Spinal cord (tissue), 10 donors: ENCODE results near the gene PSMD5. TPM values are rescaled to one million over a fixed set of nuclear protein-coding genes. Genes with fewer than 3 reads are reported as not detected.

Experiments
- DNase-seq, 6 donors: peaks; one replicate each; pipeline versions ENCODE4 v3.0.0 to v3.0.0-alpha.2; 2013 to 2015; ENCODE audit warnings: low spot score in 6 of 6, low read depth in 4 of 6
- H3K27ac ChIP-seq: one replicate; pipeline ENCODE4 v1.5.1; 2013; ENCODE audit warnings: low read depth, low read length, control low read depth
- H3K27me3 ChIP-seq: one replicate; pipeline ENCODE4 v1.6.1; 2013; ENCODE audit warnings: low read length; ENCODE audit not compliant: control insufficient read depth, insufficient read depth
- H3K36me3 ChIP-seq: one replicate; pipeline ENCODE4 v1.6.1; 2013; ENCODE audit warnings: low read length; ENCODE audit not compliant: control insufficient read depth, insufficient read depth
- H3K4me1 ChIP-seq: one replicate; pipeline ENCODE4 v1.6.1; 2013; ENCODE audit warnings: low read length; ENCODE audit not compliant: control insufficient read depth, insufficient read depth
- H3K4me3 ChIP-seq: one replicate; pipeline ENCODE4 v1.5.1; 2013; ENCODE audit warnings: low read depth, low read length, control low read depth
- H3K9me3 ChIP-seq: one replicate; pipeline ENCODE4 v1.6.1; 2013; ENCODE audit warnings: low read length; ENCODE audit not compliant: control insufficient read depth, insufficient read depth
- WGBS: methylation state at CpG from one replicate; pipeline ENCODE4 v1.1.5; 2013; ENCODE audit warnings: missing lambda C conversion rate; ENCODE audit not compliant: insufficient coverage; 5-methylcytosine and 5-hydroxymethylcytosine counted together
- polyA plus RNA-seq, 2 donors: library from polyadenylated mRNA; unstranded; fragments of 120-200 nt; gene quantifications; one replicate each; pipeline ENCODE4 v1.2.1, GENCODE V29; 2013; ENCODE audit not compliant: insufficient read length in 2 of 2
- total RNA-seq, 2 donors: library from RNA; depleted of rRNA in 1 of 2; stranded (reverse); fragments of 120-200 nt in 1 of 2; fragments of >200 nt in 1 of 2; gene quantifications; one replicate each; pipeline versions ENCODE4 v1.2.3 to v1.2.4, GENCODE V29; 2013 to 2014
- donor health status: healthy.

The PSMD5 gene
- total and polyA plus RNA-seq, 4 donors, result 21.0 to 32.0 (median 24.9) TPM

DNA sequence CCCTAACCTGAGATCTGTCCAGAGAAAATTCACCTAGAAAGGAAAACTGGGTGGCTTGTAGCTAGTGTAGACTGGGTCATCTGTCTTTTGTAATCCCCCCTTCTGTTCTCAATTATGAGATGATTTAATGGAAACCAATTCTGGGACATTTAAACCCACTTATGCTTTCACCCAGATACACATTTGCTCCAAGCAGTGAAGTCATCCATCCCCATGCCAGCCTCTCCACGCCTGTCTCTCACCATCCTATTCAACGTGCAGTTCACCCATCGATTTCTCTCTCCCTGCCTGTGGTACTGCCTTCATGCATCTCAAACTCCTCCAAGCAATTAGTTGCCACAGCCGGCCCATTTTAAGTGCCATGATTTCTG, 32.5 kb upstream of the PSMD5 start:
- DNase-seq, result no peak
- 68% methylated on average over 4 of the region's 4 CpGs for WGBS
- peaks cover 25% of the 10 kb centered on the region for H3K36me3 ChIP-seq

DNA sequence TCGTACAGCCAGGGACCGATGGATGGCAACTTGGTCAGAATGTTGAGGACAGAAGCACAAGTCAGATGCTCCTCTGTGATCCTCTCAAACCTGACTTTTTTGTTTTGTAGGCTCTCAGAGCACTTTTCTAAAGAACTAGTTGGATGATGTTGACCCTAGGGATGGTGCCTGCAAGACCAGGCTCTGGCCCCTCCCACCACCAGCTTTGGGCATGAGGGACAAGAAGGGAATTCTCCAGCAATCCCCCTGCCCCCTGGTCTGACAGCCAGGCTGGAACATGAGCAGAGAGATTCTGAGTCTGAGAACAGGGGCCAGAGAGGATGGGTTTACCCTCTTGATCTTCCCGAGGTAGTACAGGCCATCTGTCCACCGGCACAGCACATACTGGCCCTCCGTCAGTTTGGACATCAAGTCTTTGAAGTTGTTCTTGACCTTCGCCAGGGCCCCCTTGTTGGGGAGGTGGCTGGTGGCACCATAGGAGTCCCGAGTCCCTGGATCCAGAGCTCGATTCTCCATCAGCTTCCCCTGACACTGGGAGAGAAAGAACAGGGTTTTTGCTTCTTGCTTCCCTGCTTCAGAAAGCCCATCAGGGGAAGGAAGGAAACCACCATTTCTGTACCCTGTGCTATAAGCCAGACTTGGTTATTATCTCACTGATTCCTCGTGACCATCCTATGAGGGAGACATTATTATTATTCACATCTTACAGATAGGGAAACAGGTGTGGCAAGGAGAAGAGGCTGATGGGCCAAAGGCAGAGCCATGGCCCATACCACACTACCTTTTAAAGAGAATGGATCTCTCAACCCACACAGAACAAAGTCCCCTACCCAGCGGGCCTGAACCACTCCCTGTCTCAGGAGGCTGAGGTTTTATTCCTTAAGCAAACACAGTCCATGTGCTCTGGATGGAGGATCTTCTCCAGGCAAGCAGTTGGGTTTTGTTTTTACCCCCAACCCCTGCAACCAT, 31.8 kb upstream of the PSMD5 start:
- peaks cover 30% of the 10 kb centered on the region for H3K4me1 ChIP-seq
- DNase-seq, result no peak
- peaks cover 32% of the 10 kb centered on the region for H3K36me3 ChIP-seq
- H3K27me3 ChIP-seq, result no peaks in the 10 kb centered on the region
- no peak overlapping the region for H3K27ac ChIP-seq
- no peak overlapping the region for H3K4me3 ChIP-seq
- WGBS, result 86% methylated on average over 7 of the region's 10 CpGs
- H3K9me3 ChIP-seq, result no peaks in the 10 kb centered on the region

More for the DNA sequence above, 32.5 kb upstream of the PSMD5 start:
- H3K27me3 ChIP-seq, result no peaks in the 10 kb centered on the region
- H3K9me3 ChIP-seq, result no peaks in the 10 kb centered on the region
- peaks cover 23% of the 10 kb centered on the region for H3K4me1 ChIP-seq
- no peak overlapping the region for H3K4me3 ChIP-seq
- peak overlapping the region; percentile 61 for H3K27ac ChIP-seq

DNA sequence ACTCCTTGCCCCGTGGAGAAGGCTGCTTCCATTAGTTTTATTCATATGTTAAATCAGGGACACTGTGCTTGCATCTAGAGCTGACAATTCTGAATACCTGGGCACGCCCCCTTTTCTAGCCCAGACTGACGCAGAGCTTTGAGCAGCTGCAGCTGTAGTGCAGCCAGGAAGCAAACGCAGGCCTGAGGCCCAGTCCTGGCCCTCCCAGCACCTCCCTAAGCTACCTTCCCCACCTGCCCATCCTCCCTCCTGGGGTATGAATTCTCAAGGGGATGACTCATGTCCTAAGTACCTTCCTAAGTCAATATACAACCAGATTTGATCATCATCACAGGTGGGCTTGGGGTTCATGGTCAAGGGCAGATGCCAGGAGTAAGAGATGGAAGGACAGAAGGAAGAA, 30.8 kb upstream of the PSMD5 start:
- Histone ChIP-seq H3K27ac (no peak overlapping the region), H3K27me3 (no peaks in the 10 kb centered on the region), H3K4me1 (peaks cover 36% of the 10 kb centered on the region), H3K9me3 (no peaks in the 10 kb centered on the region), H3K4me3 (no peak overlapping the region), H3K36me3 (peaks cover 36% of the 10 kb centered on the region)
- 81% methylated on average over 3 of the region's 4 CpGs for WGBS
- DNase-seq, result no peak

DNA sequence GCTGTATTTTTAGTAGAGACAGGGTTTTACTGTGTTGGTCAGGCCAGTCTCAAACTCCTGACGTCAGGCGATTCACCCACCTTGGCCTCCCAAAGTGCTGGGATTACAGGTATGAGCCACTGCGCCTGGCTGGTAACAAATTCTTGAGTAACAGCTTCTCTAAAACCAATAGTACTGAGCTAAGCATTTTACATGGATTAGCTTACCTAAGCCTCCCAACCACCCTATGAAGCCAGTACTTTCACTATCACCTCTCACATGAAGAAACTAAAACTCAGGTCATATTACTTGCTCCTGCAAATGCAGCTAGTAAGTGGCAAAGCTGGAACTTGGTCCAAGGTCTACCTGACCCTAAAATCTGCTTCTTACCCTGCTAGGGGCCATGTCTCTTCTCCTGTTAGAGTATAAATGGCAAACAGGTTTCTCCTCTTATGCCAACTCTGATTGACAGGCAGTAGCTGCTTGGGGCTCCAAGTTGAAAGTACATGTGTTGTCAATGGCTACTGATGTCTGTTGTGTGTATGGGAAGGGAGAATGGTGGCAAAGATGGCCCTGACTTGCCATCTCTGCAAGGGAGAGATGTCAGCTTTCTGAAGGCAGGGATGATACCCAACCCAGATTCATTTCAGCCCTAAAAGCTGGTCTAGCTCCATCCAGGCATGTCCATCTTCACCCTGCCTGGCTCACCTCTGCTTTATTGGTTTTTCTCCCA, 30.2 kb upstream of the PSMD5 start:
- Histone ChIP-seq H3K36me3 (peaks cover 36% of the 10 kb centered on the region), H3K9me3 (no peaks in the 10 kb centered on the region), H3K27me3 (no peaks in the 10 kb centered on the region), H3K4me1 (peaks cover 36% of the 10 kb centered on the region), H3K27ac (no peak overlapping the region), H3K4me3 (no peak overlapping the region)
- 100% methylated on average over 3 of the region's 3 CpGs for WGBS
- DNase-seq, result no peak

DNA sequence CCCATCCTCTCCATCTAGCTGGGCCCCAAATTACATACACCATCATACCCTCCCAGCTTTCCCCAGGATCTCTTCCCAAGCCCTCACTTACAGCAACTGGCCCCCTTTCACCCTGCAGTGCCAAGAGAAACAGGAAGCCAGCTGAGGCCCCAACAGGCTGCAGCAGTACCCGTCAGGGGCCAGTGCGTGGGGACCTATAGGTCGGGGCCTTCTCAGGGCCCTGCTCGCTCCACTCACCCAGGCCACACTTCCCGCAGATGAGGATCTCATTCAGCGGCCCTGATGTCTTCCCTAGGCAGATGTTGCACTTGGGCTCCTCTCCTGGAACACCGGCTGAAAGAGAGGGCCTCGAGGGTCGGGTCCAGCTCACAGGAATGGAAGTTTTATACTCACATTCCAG, 27.5 kb upstream of the PSMD5 start:
- H3K9me3 ChIP-seq, result no peaks in the 10 kb centered on the region
- H3K36me3 ChIP-seq, result peaks cover 49% of the 10 kb centered on the region
- H3K4me1 ChIP-seq, result peaks cover 22% of the 10 kb centered on the region
- no peak overlapping the region for H3K4me3 ChIP-seq
- 86% methylated on average over 7 of the region's 9 CpGs for WGBS
- no peaks in the 10 kb centered on the region for H3K27me3 ChIP-seq
- H3K27ac ChIP-seq, result peak overlapping the region; percentile 10
- DNase-seq, result no peak

DNA sequence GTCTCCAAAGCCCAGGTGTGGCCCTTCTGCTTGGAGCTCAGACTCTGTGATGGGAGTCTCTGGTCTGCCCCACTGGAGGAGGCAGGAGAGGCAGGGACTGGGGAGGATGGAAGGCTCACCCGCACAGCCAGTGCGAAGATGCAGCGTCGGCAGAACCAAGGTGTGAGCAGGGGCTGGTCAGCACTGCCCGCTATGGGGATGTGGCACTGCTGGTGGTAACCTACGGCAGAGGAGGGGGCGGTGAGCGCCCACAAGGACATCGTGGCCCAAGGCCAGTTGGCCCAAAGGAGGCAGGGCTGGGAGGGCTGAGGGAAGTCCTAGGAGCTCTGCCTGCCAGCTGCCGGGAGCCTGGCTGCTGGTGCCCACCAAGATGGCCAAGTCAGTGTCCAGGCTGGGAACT, 27.0 kb upstream of the PSMD5 start:
- no peaks in the 10 kb centered on the region for H3K9me3 ChIP-seq

DNA sequence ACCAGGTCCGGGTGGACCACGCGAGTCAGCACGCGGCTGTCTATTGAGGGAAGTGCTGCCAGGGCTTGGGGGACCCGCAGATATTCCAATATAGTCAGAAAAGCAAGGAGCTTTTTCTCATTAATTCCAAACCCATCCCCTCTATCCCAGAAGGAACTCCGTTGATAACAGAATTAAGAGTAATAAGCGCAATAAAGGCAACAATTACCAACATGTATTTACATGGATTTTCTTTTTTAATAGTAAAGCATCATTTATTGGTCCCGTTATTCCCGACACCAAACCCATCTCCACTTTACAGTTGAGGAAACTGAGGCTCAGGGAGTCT, 26.6 kb upstream of the PSMD5 start:
- Histone ChIP-seq H3K27ac (peak overlapping the region; percentile 88), H3K4me1 (peaks cover 22% of the 10 kb centered on the region), H3K9me3 (no peaks in the 10 kb centered on the region), H3K27me3 (no peaks in the 10 kb centered on the region), H3K36me3 (peaks cover 48% of the 10 kb centered on the region), H3K4me3 (peak overlapping the region; percentile 63)
- WGBS, result 2% methylated on average over 5 of the region's 10 CpGs
- no peak for DNase-seq

More for the DNA sequence above, 27.0 kb upstream of the PSMD5 start:
- H3K27ac ChIP-seq, result peak overlapping the region; percentile 10
- 86% methylated on average over 10 of the region's 10 CpGs for WGBS
- peaks cover 49% of the 10 kb centered on the region for H3K36me3 ChIP-seq
- peak overlapping the region; percentile 63 for H3K4me3 ChIP-seq
- peak in 1 of 6 donors; percentile 35 for DNase-seq
- H3K27me3 ChIP-seq, result no peaks in the 10 kb centered on the region
- peaks cover 22% of the 10 kb centered on the region for H3K4me1 ChIP-seq

DNA sequence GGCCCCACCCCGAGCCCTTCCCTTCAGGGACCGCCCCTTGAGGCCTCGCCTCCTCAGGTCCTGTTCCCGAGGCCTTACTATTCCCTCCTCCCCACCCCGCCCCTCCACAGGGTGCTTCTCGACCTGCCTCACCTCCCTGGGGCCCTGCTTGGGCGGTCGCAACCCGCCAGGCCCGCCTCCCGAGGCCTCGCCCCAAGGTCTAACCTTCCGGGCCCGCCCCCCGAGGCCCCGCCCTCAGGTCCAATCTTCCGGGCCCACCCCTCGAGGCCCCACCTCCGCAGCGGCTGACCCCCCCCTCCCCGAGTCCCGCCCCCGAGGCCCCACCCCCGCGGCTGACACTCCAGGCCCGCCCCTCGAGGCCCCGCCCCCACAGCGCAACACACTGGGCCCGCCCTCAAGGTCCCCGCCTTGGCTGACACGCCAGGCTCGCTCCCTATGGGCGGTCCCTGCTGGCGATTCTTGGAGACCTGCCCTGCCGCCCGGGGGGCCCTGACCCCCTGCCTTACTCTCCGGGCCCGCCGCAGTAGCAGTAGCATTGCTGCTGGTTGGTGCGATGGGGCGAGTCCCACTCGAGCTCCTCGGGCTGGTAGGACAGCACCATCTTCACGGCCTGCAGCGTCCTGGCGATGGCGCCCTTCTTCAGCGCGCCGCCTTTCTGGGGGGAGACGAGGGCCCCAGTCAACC, 26.1 kb upstream of the PSMD5 start:
- H3K9me3 ChIP-seq, result no peaks in the 10 kb centered on the region
- peak overlapping the region; percentile 88 for H3K27ac ChIP-seq
- H3K4me3 ChIP-seq, result peak overlapping the region; percentile 63
- DNase-seq, result peak in 5 of 6 donors; percentile 65 to 96 (median 79)
- H3K36me3 ChIP-seq, result peaks cover 46% of the 10 kb centered on the region
- peaks cover 22% of the 10 kb centered on the region for H3K4me1 ChIP-seq
- 7% methylated on average over 35 of the region's 52 CpGs for WGBS
- H3K27me3 ChIP-seq, result no peaks in the 10 kb centered on the region

DNA sequence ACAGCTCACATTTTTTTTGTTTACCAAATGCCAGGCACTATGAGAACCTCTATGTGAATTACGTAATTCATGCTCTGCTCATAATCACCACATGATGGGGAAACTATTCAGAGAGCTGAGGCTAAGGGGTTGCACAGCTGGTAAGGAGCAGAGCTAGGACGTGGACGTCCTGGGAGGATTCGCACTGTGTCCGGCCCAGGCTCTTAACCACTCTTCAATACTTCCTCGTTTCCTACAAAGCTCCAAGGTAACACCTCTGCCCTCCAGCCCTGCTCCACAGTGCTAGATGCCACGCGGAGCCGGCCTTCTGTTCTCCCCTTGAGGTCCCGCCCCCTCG, 25.6 kb upstream of the PSMD5 start:
- Histone ChIP-seq H3K27me3 (no peaks in the 10 kb centered on the region), H3K36me3 (peaks cover 46% of the 10 kb centered on the region), H3K4me1 (peaks cover 22% of the 10 kb centered on the region), H3K4me3 (peak overlapping the region; percentile 63), H3K9me3 (no peaks in the 10 kb centered on the region), H3K27ac (peak overlapping the region; percentile 60)
- WGBS, result 32% methylated on average over 10 of the region's 11 CpGs
- no peak for DNase-seq
